ENCODE results near the gene KCNK17.

The KCNK17 gene

DNA sequence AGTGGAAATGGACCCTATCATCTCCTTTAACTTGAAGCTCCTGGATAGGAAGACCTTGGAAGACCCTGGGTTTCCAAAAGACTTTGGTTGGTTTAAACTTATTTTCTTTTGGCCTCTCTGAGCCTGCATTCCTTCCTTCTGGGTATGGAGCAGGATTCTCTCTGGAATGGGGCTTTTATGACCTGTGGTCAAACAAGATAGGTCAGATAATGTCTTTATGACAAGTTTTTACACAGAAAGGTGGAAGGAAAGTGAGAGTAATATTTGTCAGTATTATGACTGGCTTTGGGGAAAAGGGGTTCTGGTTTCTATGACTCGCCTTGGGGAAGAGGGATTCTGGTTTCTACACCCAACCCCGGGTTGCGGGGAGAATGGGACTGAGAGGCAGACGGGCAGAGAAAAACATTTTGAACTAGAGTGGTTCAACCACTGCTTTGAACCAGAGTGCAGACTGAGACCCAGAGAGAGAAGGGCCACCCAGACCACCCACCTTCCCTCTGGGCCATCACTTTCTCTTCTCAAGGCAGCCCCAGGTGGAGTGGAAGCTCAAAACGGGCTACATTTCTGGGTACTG is 47.4 kb downstream of the KCNK17 start:
- DNase-seq (ENCODE audit: low spot score) = no peak
- in situ Hi-C loops (cut with MboI; ENCODE audit: low sequenced_read_pairs, unreplicated experiment) = no loop called here

DNA sequence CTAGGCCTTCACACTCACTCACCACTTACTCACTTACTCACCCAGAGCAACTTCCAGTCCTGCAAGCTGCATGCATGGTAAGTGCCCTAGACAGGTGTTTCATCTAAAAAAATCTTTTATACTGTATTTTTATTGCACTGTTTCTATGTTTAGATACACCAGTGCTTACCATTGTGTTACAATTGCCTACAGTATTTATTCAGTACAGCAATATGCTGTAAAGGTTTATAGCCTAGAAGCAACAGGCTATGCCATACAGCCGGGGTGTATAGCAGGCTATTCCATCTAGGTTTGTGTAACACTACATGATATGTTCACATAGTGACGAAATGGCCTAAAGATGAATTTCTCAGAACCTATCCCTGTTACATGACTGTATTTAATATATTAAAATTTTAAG is 47.8 kb downstream of the KCNK17 start:
- DNase-seq (ENCODE audit: low spot score) = no peak
- in situ Hi-C loops (cut with MboI; ENCODE audit: low sequenced_read_pairs, unreplicated experiment) = no loop called here
- TF ChIP-seq, protein P1, sequence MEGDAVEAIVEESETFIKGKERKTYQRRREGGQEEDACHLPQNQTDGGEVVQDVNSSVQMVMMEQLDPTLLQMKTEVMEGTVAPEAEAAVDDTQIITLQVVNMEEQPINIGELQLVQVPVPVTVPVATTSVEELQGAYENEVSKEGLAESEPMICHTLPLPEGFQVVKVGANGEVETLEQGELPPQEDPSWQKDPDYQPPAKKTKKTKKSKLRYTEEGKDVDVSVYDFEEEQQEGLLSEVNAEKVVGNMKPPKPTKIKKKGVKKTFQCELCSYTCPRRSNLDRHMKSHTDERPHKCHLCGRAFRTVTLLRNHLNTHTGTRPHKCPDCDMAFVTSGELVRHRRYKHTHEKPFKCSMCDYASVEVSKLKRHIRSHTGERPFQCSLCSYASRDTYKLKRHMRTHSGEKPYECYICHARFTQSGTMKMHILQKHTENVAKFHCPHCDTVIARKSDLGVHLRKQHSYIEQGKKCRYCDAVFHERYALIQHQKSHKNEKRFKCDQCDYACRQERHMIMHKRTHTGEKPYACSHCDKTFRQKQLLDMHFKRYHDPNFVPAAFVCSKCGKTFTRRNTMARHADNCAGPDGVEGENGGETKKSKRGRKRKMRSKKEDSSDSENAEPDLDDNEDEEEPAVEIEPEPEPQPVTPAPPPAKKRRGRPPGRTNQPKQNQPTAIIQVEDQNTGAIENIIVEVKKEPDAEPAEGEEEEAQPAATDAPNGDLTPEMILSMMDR (IDR thresholded peaks at IDR 0.05; ENCODE audit: borderline replicate concordance, control extremely low read depth, extremely low read depth, insufficient read depth, missing control alignments) = no peak

More for the DNA sequence above, 47.4 kb downstream of the KCNK17 start:
- TF ChIP-seq, protein P1 (IDR thresholded peaks at IDR 0.05; ENCODE audit: borderline replicate concordance, control extremely low read depth, extremely low read depth, insufficient read depth, missing control alignments) = no peak

DNA sequence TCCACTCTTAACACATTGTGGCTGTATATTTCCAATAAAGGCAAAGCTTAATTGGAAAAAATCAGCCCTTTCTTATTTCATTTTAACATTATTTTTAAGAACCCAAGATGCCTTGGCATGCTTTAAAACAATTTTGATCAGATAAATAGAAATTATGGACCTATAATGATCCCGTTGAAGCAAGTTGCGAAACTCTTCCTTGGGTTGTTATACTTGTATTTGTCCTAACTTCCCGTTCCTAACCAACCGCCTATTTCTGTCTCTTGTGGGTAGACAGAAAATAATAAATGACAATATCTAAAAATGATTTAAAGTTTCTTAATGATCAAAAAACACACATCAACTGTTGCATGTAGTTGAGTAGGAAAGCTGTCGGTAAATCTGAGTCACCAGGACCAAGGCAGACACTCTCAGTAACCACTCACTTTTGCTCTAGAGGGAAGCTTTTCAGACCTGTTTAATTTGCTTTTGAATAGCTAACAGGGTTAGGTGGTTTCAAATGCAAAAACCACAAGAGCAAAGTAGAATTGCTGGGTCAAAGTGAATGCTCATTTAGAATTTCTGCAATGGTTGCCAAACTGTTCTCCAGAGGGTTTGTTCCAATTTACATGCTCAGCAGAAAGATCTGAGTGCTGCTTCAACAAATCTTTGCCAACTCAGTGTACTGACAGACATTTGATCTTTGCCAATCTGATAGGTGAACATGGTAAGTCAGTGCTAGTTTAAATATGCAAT is 50.7 kb downstream of the KCNK17 start:
- in situ Hi-C loops (cut with MboI; ENCODE audit: low sequenced_read_pairs, unreplicated experiment) = no loop called here
- DNase-seq (ENCODE audit: low spot score) = no peak
- TF ChIP-seq, protein P1 (IDR thresholded peaks at IDR 0.05; ENCODE audit: borderline replicate concordance, control extremely low read depth, extremely low read depth, insufficient read depth, missing control alignments) = no peak

DNA sequence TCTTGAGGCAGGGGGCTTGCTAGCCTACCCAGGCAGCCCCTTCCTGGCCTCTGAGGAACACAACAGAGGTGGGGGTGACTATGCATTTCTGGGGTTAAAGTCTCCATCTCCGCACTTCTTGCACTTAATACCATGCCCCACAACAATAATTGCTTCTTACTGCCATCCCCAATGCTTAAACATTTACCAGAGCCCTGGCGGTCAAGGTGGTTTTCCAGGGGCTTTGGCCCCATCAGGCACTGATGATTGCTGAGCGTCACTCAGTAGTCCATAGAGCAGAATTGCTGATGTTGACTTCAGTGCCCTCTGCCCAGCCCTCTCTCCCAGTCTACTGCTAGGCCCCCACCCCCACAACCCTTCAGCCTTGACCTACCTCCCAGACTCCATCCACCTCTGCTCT is 52.5 kb downstream of the KCNK17 start:
- in situ Hi-C loops (cut with MboI; ENCODE audit: low sequenced_read_pairs, unreplicated experiment) = no loop called here
- TF ChIP-seq, protein P1 (IDR thresholded peaks at IDR 0.05; ENCODE audit: borderline replicate concordance, control extremely low read depth, extremely low read depth, insufficient read depth, missing control alignments) = no peak
- no peak for DNase-seq (ENCODE audit: low spot score)

DNA sequence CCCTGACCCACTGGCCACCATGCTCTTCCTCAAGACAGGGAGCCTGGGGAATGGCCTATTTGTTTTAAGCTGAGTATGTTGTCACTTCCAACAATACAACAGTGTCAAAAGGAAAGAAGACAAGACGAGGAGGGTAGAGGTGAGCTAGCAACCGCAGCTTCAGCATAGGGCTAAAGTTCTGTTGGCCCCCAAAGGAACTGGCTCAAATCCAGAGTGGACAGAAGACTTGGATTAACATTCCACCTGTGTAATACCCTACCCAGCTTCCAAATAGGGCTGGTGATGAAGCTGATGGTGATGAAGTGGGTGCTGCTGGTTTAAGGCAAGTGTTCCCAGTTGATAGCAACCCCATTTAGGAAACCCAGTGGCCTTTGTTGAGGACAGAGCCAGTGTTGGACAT is 53.3 kb downstream of the KCNK17 start:
- DNase-seq (ENCODE audit: low spot score) = no peak
- TF ChIP-seq, protein P1 (IDR thresholded peaks at IDR 0.05; ENCODE audit: borderline replicate concordance, control extremely low read depth, extremely low read depth, insufficient read depth, missing control alignments) = no peak
- in situ Hi-C loops (cut with MboI; ENCODE audit: low sequenced_read_pairs, unreplicated experiment) = no loop called here

DNA sequence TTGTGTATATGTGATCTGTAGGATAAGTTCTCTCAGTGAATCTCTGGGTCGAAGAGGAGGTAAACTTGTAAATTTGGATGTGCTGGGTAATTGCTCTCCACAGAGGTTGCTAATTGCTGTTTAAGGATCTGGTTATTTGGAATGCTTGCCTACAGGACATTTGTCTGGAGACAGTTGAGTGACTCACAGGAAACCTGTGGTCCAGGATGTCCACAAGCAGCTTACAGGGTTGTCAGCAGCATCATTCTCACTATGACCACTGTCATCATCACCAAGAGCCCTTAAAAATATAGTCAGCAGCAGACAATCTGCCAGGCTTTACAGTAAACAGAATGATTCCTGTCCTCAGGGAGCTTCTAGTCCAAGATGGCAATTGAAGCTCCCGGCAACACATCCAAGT is 53.8 kb downstream of the KCNK17 start:
- TF ChIP-seq, protein P1 (IDR thresholded peaks at IDR 0.05; ENCODE audit: borderline replicate concordance, control extremely low read depth, extremely low read depth, insufficient read depth, missing control alignments) = no peak
- in situ Hi-C loops (cut with MboI; ENCODE audit: low sequenced_read_pairs, unreplicated experiment) = no loop called here
- DNase-seq (ENCODE audit: low spot score) = no peak
